H1 (cell line): Measurements from ENCODE around the gene ZHX3. TPM values are rescaled to one million over a fixed set of nuclear protein-coding genes. Genes with fewer than 3 reads are reported as not detected.
A peak's percentile ranks its signal among the peaks of the same experiment; 100 is the strongest.

ENCODE experiments used
- CTCF ChIA-PET: fragments of 300-600 bp; sonication (Branson Sonifier 250); formaldehyde crosslinking; loops from one replicate; lab custom pipeline; 2021; ENCODE audit not compliant: partially characterized antibody; lab: Charles Lee
- POLR2A ChIA-PET: fragments of 300-600 bp; sonication (Branson Sonifier 250); formaldehyde crosslinking; loops from one replicate; lab custom pipeline; 2021; ENCODE audit warnings: inconsistent platforms; ENCODE audit not compliant: partially characterized antibody; lab: Charles Lee
- DNase-seq, 2 experiments: peaks; one replicate each; pipeline versions ENCODE4 v3.0.0 to v3.0.0-alpha.2; 2010 to 2022; ENCODE audit warnings: low spot score in 2 of 2, low read depth in 1 of 2, mixed read lengths in 1 of 2
- FAIRE-seq: peaks from 2 replicates; lab custom pipeline; 2011; peaks lifted over from hg19 to GRCh38; lab: Jason Lieb, UNC
- H2AFZ ChIP-seq: 2 replicates; pipeline ENCODE4 v1.8.1; 2012; ENCODE audit warnings: low read length, inconsistent platforms
- H2AK5ac ChIP-seq: 2 replicates; pipeline ENCODE4 v1.6.1; 2013; ENCODE audit warnings: low read depth, low read length
- H2BK120ac ChIP-seq: replicated peaks from 2 replicates; pipeline ENCODE3; 2013; ENCODE audit warnings: low read depth, low read length, inconsistent platforms
- H2BK12ac ChIP-seq: 2 replicates; pipeline ENCODE4 v1.6.1; 2013; ENCODE audit warnings: low read depth, low read length
- H2BK15ac ChIP-seq: 2 replicates; pipeline ENCODE4 v1.6.1; 2013; ENCODE audit warnings: low read length
- H2BK20ac ChIP-seq: 2 replicates; pipeline ENCODE4 v1.6.1; 2013; ENCODE audit warnings: low read length
- H2BK5ac ChIP-seq: 2 replicates; pipeline ENCODE4 v1.6.1; 2013; ENCODE audit warnings: low read depth, low read length
- H3K14ac ChIP-seq: 2 replicates; pipeline ENCODE4 v1.6.1; 2013; ENCODE audit warnings: inconsistent platforms; ENCODE audit not compliant: insufficient read length
- H3K18ac ChIP-seq: 2 replicates; pipeline ENCODE4 v1.6.1; 2013; ENCODE audit warnings: low read length; ENCODE audit errors: extremely low read depth
- H3K23ac ChIP-seq: 2 replicates; pipeline ENCODE4 v1.6.1; 2013; ENCODE audit warnings: inconsistent platforms; ENCODE audit not compliant: insufficient read length
- H3K23me2 ChIP-seq: 2 replicates; pipeline ENCODE4 v1.6.1; 2013; ENCODE audit warnings: low read depth, low read length
- H3K27ac ChIP-seq: 2 replicates; pipeline ENCODE4 v1.6.1; 2011; ENCODE audit warnings: low read depth, low read length, inconsistent platforms
- H3K27me3 ChIP-seq, 4 experiments: replicated peaks in 1 of 4; 1 replicate in 1 of 4; 2 replicates in 3 of 4; pipeline versions ENCODE4 v1.6.1 to v1.8.1; 2011 to 2013; ENCODE audit warnings: low read length in 3 of 4, mild to moderate bottlenecking in 3 of 4, inconsistent platforms in 2 of 4, mixed read lengths in 2 of 4, moderate library complexity in 1 of 4; ENCODE audit not compliant: control insufficient read depth in 3 of 4, insufficient read depth in 3 of 4; ENCODE audit errors: extremely low read depth in 1 of 4
- H3K36me3 ChIP-seq, 4 experiments: 2 replicates each; pipeline versions ENCODE4 v1.6.1 to v1.8.1; 2011 to 2013; ENCODE audit warnings: mild to moderate bottlenecking in 4 of 4, low read length in 3 of 4, moderate library complexity in 2 of 4, control low read depth in 1 of 4, inconsistent platforms in 1 of 4; ENCODE audit not compliant: insufficient read depth in 4 of 4, control insufficient read depth in 2 of 4
- H3K4ac ChIP-seq: replicated peaks from 2 replicates; pipeline ENCODE3; 2013; ENCODE audit warnings: low read length, low read depth, mixed read lengths, inconsistent platforms; ENCODE audit not compliant: insufficient read length
- H3K4me1 ChIP-seq, 4 experiments: replicated peaks in 1 of 4; 1 replicate in 1 of 4; 2 replicates in 3 of 4; pipeline versions ENCODE4 v1.6.1 to v1.8.1; 2011 to 2013; ENCODE audit warnings: low read length in 3 of 4, inconsistent platforms in 2 of 4, mixed read lengths in 1 of 4; ENCODE audit not compliant: insufficient read depth in 4 of 4, control insufficient read depth in 3 of 4
- H3K4me2 ChIP-seq, 2 experiments: 2 replicates each; pipeline versions ENCODE4 v1.6.1 to v1.8.1; 2011 to 2013; ENCODE audit warnings: low read depth in 2 of 2, low read length in 2 of 2, control low read depth in 1 of 2, inconsistent platforms in 1 of 2, mild to moderate bottlenecking in 1 of 2; ENCODE audit not compliant: insufficient read depth in 1 of 2
- H3K4me3 ChIP-seq, 4 experiments: fragments of 200-600, 300-600 bp in 1 of 4; sonication (generic), shearing (Covaris generic), sonication (Bioruptor Twin) in 1 of 4; 2 replicates each; pipeline versions ENCODE4 v1.5.1 to v1.8.1; 2011 to 2016; ENCODE audit warnings: low read length in 4 of 4, low read depth in 3 of 4, control low read depth in 2 of 4, inconsistent platforms in 2 of 4, mild to moderate bottlenecking in 2 of 4, mixed read lengths in 1 of 4, moderate library complexity in 1 of 4; ENCODE audit not compliant: insufficient read depth in 2 of 4; ENCODE audit errors: extremely low read depth in 1 of 4
- H3K56ac ChIP-seq: replicated peaks from 2 replicates; pipeline ENCODE3; 2013; ENCODE audit warnings: low read depth, mild to moderate bottlenecking, mixed read lengths, low read length, inconsistent platforms; ENCODE audit not compliant: insufficient read length
- H3K79me1 ChIP-seq: 2 replicates; pipeline ENCODE4 v1.6.1; 2013; ENCODE audit warnings: low read depth, low read length, control low read depth
- H3K79me2 ChIP-seq, 2 experiments: 2 replicates each; pipeline versions ENCODE4 v1.6.1 to v1.8.1; 2012 to 2013; ENCODE audit warnings: low read length in 2 of 2, mild to moderate bottlenecking in 2 of 2, inconsistent platforms in 1 of 2; ENCODE audit not compliant: insufficient read depth in 2 of 2, control insufficient read depth in 1 of 2
- H3K9ac ChIP-seq, 4 experiments: replicated peaks in 1 of 4; 1 replicate in 1 of 4; 2 replicates in 3 of 4; pipeline versions ENCODE4 v1.6.1 to v1.8.1; 2011 to 2013; ENCODE audit warnings: low read depth in 3 of 4, low read length in 3 of 4, control low read depth in 2 of 4, mild to moderate bottlenecking in 2 of 4, moderate library complexity in 2 of 4, inconsistent platforms in 1 of 4; ENCODE audit errors: extremely low read depth in 1 of 4
- H3K9me3 ChIP-seq, 2 experiments: 2 replicates each; pipeline versions ENCODE4 v1.6.1 to v1.8.1; 2012 to 2013; ENCODE audit warnings: mild to moderate bottlenecking in 2 of 2, moderate library complexity in 2 of 2, control low read depth in 1 of 2, inconsistent platforms in 1 of 2, low read depth in 1 of 2, low read length in 1 of 2, mixed read lengths in 1 of 2; ENCODE audit not compliant: insufficient read depth in 2 of 2
- H4K20me1 ChIP-seq, 2 experiments: replicated peaks in 1 of 2; 2 replicates each; pipeline versions ENCODE3 to v1.8.1; 2011 to 2013; ENCODE audit warnings: inconsistent platforms in 2 of 2, low read length in 2 of 2, mild to moderate bottlenecking in 1 of 2; ENCODE audit not compliant: insufficient read depth in 2 of 2, control insufficient read depth in 1 of 2
- H4K5ac ChIP-seq: 2 replicates; pipeline ENCODE4 v1.6.1; 2013; ENCODE audit warnings: low read length, low read depth, mixed read lengths, inconsistent platforms; ENCODE audit not compliant: insufficient read length
- H4K8ac ChIP-seq: 2 replicates; pipeline ENCODE4 v1.8.0; 2013; ENCODE audit warnings: mild to moderate bottlenecking, moderate library complexity, low read length, inconsistent platforms; ENCODE audit not compliant: insufficient read depth; ENCODE audit errors: extremely low read depth
- H4K91ac ChIP-seq: replicated peaks from 2 replicates; pipeline ENCODE3; 2013; ENCODE audit warnings: low read length, mixed read lengths, inconsistent platforms; ENCODE audit not compliant: insufficient read length
- BACH1 ChIP-seq: IDR thresholded peaks from 2 replicates; pipeline ENCODE4 v1.6.1; 2012; ENCODE audit warnings: low read length, improper control_type of control experiment
- RAD21 ChIP-seq, 2 experiments: IDR thresholded peaks in 1 of 2; conservative IDR thresholded peaks in 1 of 2; 2 replicates each; pipeline ENCODE4 v1.6.1; 2011; ENCODE audit warnings: low read depth in 2 of 2, low read length in 2 of 2, improper control_type of control experiment in 1 of 2, inconsistent platforms in 1 of 2, mild to moderate bottlenecking in 1 of 2, moderate library complexity in 1 of 2
- TCF12 ChIP-seq: IDR thresholded peaks from 2 replicates; pipeline ENCODE4 v1.6.1; 2011; ENCODE audit warnings: low read depth, mild to moderate bottlenecking, low read length
- USF2 ChIP-seq: IDR thresholded peaks from 2 replicates; pipeline ENCODE4 v1.6.1; 2011; ENCODE audit warnings: low read length, improper control_type of control experiment
- WGBS, 2 experiments: shearing (Covaris generic) in 1 of 2; methylation state at CpG; one replicate each; pipeline versions ENCODE4 v1.1.6 to v1.1.7; 2013 to 2015; ENCODE audit warnings: low lambda C conversion rate in 2 of 2, mixed read lengths in 2 of 2, inconsistent platforms in 1 of 2, low coverage in 1 of 2, missing lambda C conversion rate in 1 of 2; ENCODE audit not compliant: insufficient replicate concordance in 2 of 2, insufficient coverage in 1 of 2, insufficient read length in 1 of 2; ENCODE audit errors: extremely low coverage in 1 of 2, missing lambda C conversion rate in 1 of 2; 5-methylcytosine and 5-hydroxymethylcytosine counted together
- polyA plus RNA-seq, 7 experiments: library from polyadenylated mRNA; depleted of rRNA in 3 of 7; stranded (reverse) in 5 of 7; unstranded in 2 of 7; fragments of >200 nt in 5 of 7; fragments of 200-250 nt in 2 of 7; gene quantifications; 1 replicate in 5 of 7; 2 replicates in 1 of 7; 4 replicates in 1 of 7; pipeline versions ENCODE4 v1.2.1 to v1.2.3, GENCODE V29; 2011 to 2013; ENCODE audit warnings: missing spikeins in 2 of 7, mixed read lengths in 2 of 7
- total RNA-seq: library from RNA; stranded (reverse); fragmentation: NEBNext Ultra II Directional; extraction: Animal tissue kit (Norgen Biotek cat#: 25700); gene quantifications from 2 replicates; pipeline ENCODE4 v1.2.1, GENCODE V29; 2021

ZHX3 gene
- total and polyA plus RNA-seq, 2 of the 8 experiments (the other 6 are each of a cell fraction or from before 2014, with no cell fraction given), result 1.00 to 7.8 TPM

GRCh38 chr20:41203660-41204059 lies 113.9 kb downstream of the ZHX3 start:
- H3K4me2 ChIP-seq, result no peak overlapping the region
- TF ChIP-seq BACH1, result no peak
- no peak for TF ChIP-seq TCF12
- no peak for TF ChIP-seq USF2
- TF ChIP-seq RAD21 (IDR thresholded peaks at IDR 0.05 in 1 of 2, conservative IDR thresholded peaks at IDR 0.05 in 1 of 2; ENCODE audit: low read depth in 2 of 2, low read length in 2 of 2), result no peak
- H2AK5ac ChIP-seq, result no peak overlapping the region
- H3K18ac ChIP-seq, result no peak overlapping the region
- FAIRE-seq (no peak), DNase-seq (no peak)
- H2BK120ac ChIP-seq, result no peak overlapping the region
- H4K8ac ChIP-seq, result no peak overlapping the region
- H3K9ac ChIP-seq, result no peak overlapping the region
- H3K23me2 ChIP-seq, result no peaks in the 10 kb centered on the region
- no peak overlapping the region for H2BK5ac ChIP-seq
- H3K14ac ChIP-seq, result peak overlapping the region; percentile 45
- no peaks in the 10 kb centered on the region for H3K79me1 ChIP-seq
- CTCF ChIA-PET, result interaction anchor here (0.9 to 1.1 kb wide), 2 partner anchors 11 to 149 kb away, joined by 3 read pairs; no protein-coding TSS in a partner anchor
- H2BK15ac ChIP-seq, result no peak overlapping the region
- H2BK20ac ChIP-seq, result no peak overlapping the region
- H3K4ac ChIP-seq, result no peak overlapping the region
- H3K27ac ChIP-seq, result no peak overlapping the region
- 87% methylated on average over 9 of the region's 9 CpGs; no CpG with 5 or more reads in 1 of the 2 experiments for WGBS, 2 experiments
- no peak overlapping the region for H4K5ac ChIP-seq
- no peak overlapping the region for H2AFZ ChIP-seq
- no peaks in the 10 kb centered on the region for H3K36me3 ChIP-seq
- H3K23ac ChIP-seq, result no peak overlapping the region
- H3K9me3 ChIP-seq, result no peaks in the 10 kb centered on the region
- no peak overlapping the region for H4K91ac ChIP-seq
- no peaks in the 10 kb centered on the region for H3K27me3 ChIP-seq
- H3K4me1 ChIP-seq, result no peaks in the 10 kb centered on the region
- H2BK12ac ChIP-seq, result no peak overlapping the region
- H3K56ac ChIP-seq, result no peak overlapping the region
- H3K79me2 ChIP-seq, result no peaks in the 10 kb centered on the region
- H4K20me1 ChIP-seq, result no peaks in the 10 kb centered on the region
- POLR2A ChIA-PET, result interaction anchor here (2.4 kb wide), 1 partner anchor 20 kb away, joined by 6 read pairs; no protein-coding TSS in a partner anchor
- H3K4me3 ChIP-seq, result no peak overlapping the region
